Kidney (tissue), 22 donors: ENCODE measurements around the gene PIK3CG. TPM values are rescaled to one million over a fixed set of nuclear protein-coding genes. Genes with fewer than 3 reads are reported as not detected.

Experiments
- DNase-seq, 5 donors: peaks; one replicate each; pipeline ENCODE4 v3.0.0-alpha.2; 2013 to 2020
- FAIRE-seq: peaks from 2 replicates; lab custom pipeline; 2012; peaks lifted over from hg19 to GRCh38; lab: Jason Lieb, UNC
- H3K27ac ChIP-seq, 2 donors: one replicate each; pipeline ENCODE4 v1.7.0; 2013; ENCODE audit warnings: low read depth in 2 of 2, low read length in 2 of 2, inconsistent platforms in 1 of 2
- H3K27me3 ChIP-seq: one replicate; pipeline ENCODE4 v1.7.1; 2013; ENCODE audit warnings: low read length, inconsistent platforms; ENCODE audit not compliant: control insufficient read depth, insufficient read depth
- H3K36me3 ChIP-seq, 3 donors: one replicate each; pipeline versions ENCODE4 v1.7.0 to v1.7.1; 2013; ENCODE audit warnings: low read length in 3 of 3, control low read depth in 1 of 3, inconsistent platforms in 1 of 3; ENCODE audit not compliant: insufficient read depth in 3 of 3, control insufficient read depth in 2 of 3
- H3K4me1 ChIP-seq, 3 donors: one replicate each; pipeline versions ENCODE4 v1.7.0 to v1.7.1; 2013; ENCODE audit warnings: low read length in 3 of 3, inconsistent platforms in 1 of 3, low read depth in 1 of 3; ENCODE audit not compliant: control insufficient read depth in 2 of 3, insufficient read depth in 2 of 3
- H3K4me3 ChIP-seq, 3 donors: one replicate each; pipeline versions ENCODE4 v1.7.0 to v1.8.1; 2013; ENCODE audit warnings: low read length in 3 of 3, control low read depth in 1 of 3, inconsistent platforms in 1 of 3
- H3K9ac ChIP-seq, 3 donors: one replicate each; pipeline versions ENCODE4 v1.7.0 to v1.7.1; 2013; ENCODE audit warnings: low read length in 3 of 3, control low read depth in 1 of 3, inconsistent platforms in 1 of 3
- H3K9me3 ChIP-seq, 3 donors: one replicate each; pipeline versions ENCODE4 v1.7.0 to v1.7.1; 2013; ENCODE audit warnings: low read length in 3 of 3, control low read depth in 1 of 3, inconsistent platforms in 1 of 3; ENCODE audit not compliant: control insufficient read depth in 2 of 3, insufficient read depth in 1 of 3
- intact Hi-C: fragments of 100-400 bp; cut with DNase I; formaldehyde crosslinking; loops from one replicate; pipeline ENCODE4 v1.11.1; 2022
- long read RNA-seq, 10 donors: library from polyadenylated mRNA in 1 of 10; unstranded in 1 of 10; transcript quantifications; one replicate each; pipeline ENCODE4 v2.0.0 and lab custom pipeline, GENCODE V29; 2021 to 2026
- polyA plus RNA-seq: library from polyadenylated mRNA; stranded (reverse); fragments of 350-450 nt; fragmentation: Illumina TruSeq; extraction: RNeasy Lipid Tissue Mini Kit (QIAGEN cat#74804); gene quantifications from one replicate; pipeline ENCODE4 v1.2.3, GENCODE V29; 2014; ENCODE audit warnings: low read depth, low replicate concordance; ENCODE audit not compliant: insufficient read depth
- total RNA-seq: library from RNA; stranded (reverse); fragmentation: NEBNext Ultra II Directional; extraction: Animal tissue kit (Norgen Biotek cat#: 25700); gene quantifications from one replicate; pipeline ENCODE4 v1.2.1, GENCODE V29; 2021
- TF ChIP-seq, protein P1 (sequence below): IDR thresholded peaks from 3 replicates; pipeline ENCODE4 v1.5.1; 2012; ENCODE audit warnings: mild to moderate bottlenecking, moderate library complexity, borderline replicate concordance; ENCODE audit not compliant: insufficient read depth; ENCODE audit errors: extremely low read depth
- donor health status: control.
- donor health status: control.
- donor health status: control.
- donor health status: control.
- donor health status: control.
- donor health status: DM: yes; HTN: yes; CAD: no.
- donor health status: Normal renal cell carcinoma (clear cell type).

PIK3CG gene
- total RNA-seq (8.6 TPM), polyA plus RNA-seq (0.15 TPM)
- long read RNA-seq, donor 1, result 0 reads
- long read RNA-seq, donor 2, result 0 reads
- long read RNA-seq, donor 3, full-length matches to known transcripts, result 1 of 1 reads
- long read RNA-seq, donor 3, partial matches to known transcripts, result 0 of 1 reads
- long read RNA-seq, donor 3, other reads (novel, unspliced or antisense), result 0 of 1 reads
- long read RNA-seq, donor 4, result 0 reads
- long read RNA-seq, donor 5, result 0 reads
- long read RNA-seq, donor 6, result 0 reads
- long read RNA-seq, donor 7, result 0 reads
- long read RNA-seq, donor 8, result 0 reads
- long read RNA-seq, donor 9, result 0 reads
- long read RNA-seq, donor 10, result 0 reads

- TF ChIP-seq, protein P1, sequence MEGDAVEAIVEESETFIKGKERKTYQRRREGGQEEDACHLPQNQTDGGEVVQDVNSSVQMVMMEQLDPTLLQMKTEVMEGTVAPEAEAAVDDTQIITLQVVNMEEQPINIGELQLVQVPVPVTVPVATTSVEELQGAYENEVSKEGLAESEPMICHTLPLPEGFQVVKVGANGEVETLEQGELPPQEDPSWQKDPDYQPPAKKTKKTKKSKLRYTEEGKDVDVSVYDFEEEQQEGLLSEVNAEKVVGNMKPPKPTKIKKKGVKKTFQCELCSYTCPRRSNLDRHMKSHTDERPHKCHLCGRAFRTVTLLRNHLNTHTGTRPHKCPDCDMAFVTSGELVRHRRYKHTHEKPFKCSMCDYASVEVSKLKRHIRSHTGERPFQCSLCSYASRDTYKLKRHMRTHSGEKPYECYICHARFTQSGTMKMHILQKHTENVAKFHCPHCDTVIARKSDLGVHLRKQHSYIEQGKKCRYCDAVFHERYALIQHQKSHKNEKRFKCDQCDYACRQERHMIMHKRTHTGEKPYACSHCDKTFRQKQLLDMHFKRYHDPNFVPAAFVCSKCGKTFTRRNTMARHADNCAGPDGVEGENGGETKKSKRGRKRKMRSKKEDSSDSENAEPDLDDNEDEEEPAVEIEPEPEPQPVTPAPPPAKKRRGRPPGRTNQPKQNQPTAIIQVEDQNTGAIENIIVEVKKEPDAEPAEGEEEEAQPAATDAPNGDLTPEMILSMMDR, result no peak
- Histone ChIP-seq H3K27ac (peak within 1 kb of the TSS in 1 of 2 donors; percentile 20), H3K9ac (no peak within 1 kb of the TSS), H3K4me1 (peaks cover 0 to 2% (median 0%) of the 10 kb centered on the region in 3 donors), H3K9me3 (no peaks in the 10 kb centered on the region), H3K4me3 (peak within 1 kb of the TSS; percentile 7 to 42 (median 29)), H3K27me3 (no peaks in the 10 kb centered on the region), H3K36me3 (no peaks in the 10 kb centered on the region)
- FAIRE-seq, result no peak
- peak in 1 of 5 donors; percentile 34 for DNase-seq
- intact Hi-C loops, result no loop called here
Observed at GRCh38 chr7:106865130-106866041, at the start of gene PIK3CG. Gene PIK3CG, plus strand, starts transcription at chr7:106865282. Its CDS starts 2,280 bp downstream, at chr7:106867562.

- no peaks in the 10 kb centered on the region for H3K4me1 ChIP-seq
- FAIRE-seq (no peak), DNase-seq (no peak)
- TF ChIP-seq, protein P1, result no peak
- no peak overlapping the region for H3K27ac ChIP-seq
- intact Hi-C loops, result no loop called here
- no peak overlapping the region for H3K4me3 ChIP-seq
- no peak overlapping the region for H3K9ac ChIP-seq
- no peaks in the 10 kb centered on the region for H3K27me3 ChIP-seq
- no peaks in the 10 kb centered on the region for H3K9me3 ChIP-seq
- H3K36me3 ChIP-seq, result no peaks in the 10 kb centered on the region
Observed at GRCh38 chr7:106817098-106817497, 48.0 kb upstream of the PIK3CG start.

DNA sequence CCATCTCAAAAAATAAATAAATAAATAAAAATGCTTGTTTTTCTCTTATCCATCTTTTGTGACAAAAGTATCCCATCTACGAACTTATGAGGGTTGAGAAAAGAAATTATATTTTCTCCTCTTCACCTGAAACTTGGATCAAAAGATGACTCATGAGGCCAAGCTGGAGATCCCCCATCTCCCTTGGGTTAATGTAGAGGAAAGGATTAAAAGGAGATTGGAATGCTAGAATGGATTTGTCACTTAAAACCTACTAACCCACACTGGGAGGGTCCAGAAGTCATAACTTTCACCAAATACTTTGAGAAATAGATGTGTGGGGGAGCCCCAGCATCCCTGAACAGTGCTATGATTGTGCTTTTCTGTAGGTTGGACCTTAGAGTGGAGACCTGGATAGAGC, 46.3 kb upstream of the PIK3CG start:
- DNase-seq (no peak), FAIRE-seq (no peak)
- no peak overlapping the region for H3K9ac ChIP-seq
- H3K27me3 ChIP-seq, result no peaks in the 10 kb centered on the region
- no peaks in the 10 kb centered on the region for H3K4me1 ChIP-seq
- no peaks in the 10 kb centered on the region for H3K36me3 ChIP-seq
- TF ChIP-seq, protein P1, result no peak
- H3K27ac ChIP-seq, result no peak overlapping the region
- no peak overlapping the region for H3K4me3 ChIP-seq
- intact Hi-C loops, result no loop called here
- H3K9me3 ChIP-seq, result no peaks in the 10 kb centered on the region
